K562 (cell line): ENCODE data around the gene NCBP2. TPM values are rescaled to one million over a fixed set of nuclear protein-coding genes. Genes with fewer than 3 reads are reported as not detected.

Experiments
- EP400 ChIP-seq: fragments of 450-650 bp; IDR thresholded peaks from 2 replicates; pipeline ENCODE4 v1.6.1; 2017; ENCODE audit warnings: antibody characterized with exemption, mild to moderate bottlenecking, moderate library complexity
- IFI16 ChIP-seq: fragments of 250-450 bp; sonication (Bioruptor Pico); IDR thresholded peaks from 2 replicates; pipeline ENCODE4 v2.1.2; 2022; ENCODE audit warnings: mild to moderate bottlenecking, inconsistent platforms
- KLF6 ChIP-seq: fragments of 250-450 bp; sonication (Bioruptor Pico); IDR thresholded peaks from 2 replicates; pipeline ENCODE4 v1.4.0; 2020; ENCODE audit warnings: mild to moderate bottlenecking, moderate library complexity, borderline replicate concordance
- MYC ChIP-seq, 2 experiments: fragments of 250-450 bp in 1 of 2; sonication (Bioruptor Pico) in 1 of 2; IDR thresholded peaks; 2 replicates each; pipeline versions ENCODE4 v1.5.1 to v1.6.1; 2012 to 2021; ENCODE audit warnings: low read depth in 2 of 2, borderline replicate concordance in 1 of 2, improper control_type of control experiment in 1 of 2, low read length in 1 of 2, mild to moderate bottlenecking in 1 of 2, moderate library complexity in 1 of 2
- NONO ChIP-seq, 2 experiments: fragments of 200-400 bp in 1 of 2; fragments of 450-650 bp in 1 of 2; formaldehyde crosslinking in 1 of 2; IDR thresholded peaks; 2 replicates each; pipeline ENCODE4 v1.6.1; 2017; ENCODE audit warnings: low read depth in 2 of 2, mild to moderate bottlenecking in 2 of 2, moderate library complexity in 2 of 2, low read length in 1 of 2
- RREB1 ChIP-seq: fragments of 250-450 bp; sonication (Bioruptor Pico); IDR thresholded peaks from 2 replicates; pipeline ENCODE4 v1.4.0; 2020
- SAFB ChIP-seq: fragments of 200-400 bp; formaldehyde crosslinking; IDR thresholded peaks from 2 replicates; pipeline ENCODE4 v1.6.1; 2017; ENCODE audit warnings: low read depth, low read length, borderline replicate concordance
- ZBTB40 ChIP-seq, 2 experiments: fragments of 450-650 bp in 1 of 2; sonication (generic) in 1 of 2; formaldehyde crosslinking in 1 of 2; IDR thresholded peaks; 2 replicates each; pipeline versions ENCODE4 v1.7.1 to v1.9.0; 2016 to 2022; ENCODE audit warnings: inconsistent platforms in 1 of 2, mild to moderate bottlenecking in 1 of 2, missing genetic modification reagents in 1 of 2
- ZNF431 ChIP-seq: sonication (generic); formaldehyde crosslinking; IDR thresholded peaks from 2 replicates; pipeline ENCODE4 v1.8.0; 2022; ENCODE audit warnings: mild to moderate bottlenecking, missing genetic modification reagents
- polyA plus RNA-seq, 8 experiments: library from polyadenylated mRNA; depleted of rRNA in 4 of 8; stranded (reverse) in 5 of 8; unstranded in 3 of 8; fragments of >200 nt; fragmentation: Nextera tagmentation in 2 of 8; fragmentation: Illumina TruSeq in 1 of 8; extraction: Ambion mirVana in 2 of 8; extraction: Trizol in 1 of 8; gene quantifications; 2 replicates each; pipeline versions ENCODE4 v1.2.1 to v1.2.3, GENCODE V29; 2011 to 2014; ENCODE audit warnings: inconsistent platforms in 1 of 8, missing spikeins in 1 of 8
- total RNA-seq, 7 experiments: library from RNA; depleted of rRNA in 6 of 7; stranded (reverse); fragments of >200 nt in 6 of 7; fragmentation: Illumina TruSeq in 2 of 7; extraction: Trizol in 2 of 7; gene quantifications; 2 replicates each; pipeline versions ENCODE4 v1.2.1 to v1.2.3, GENCODE V29; 2011 to 2021; ENCODE audit warnings: low replicate concordance in 1 of 7

NCBP2 gene
- total and polyA plus RNA-seq, 9 of the 15 experiments (the other 6 are each of a cell fraction or from before 2014, with no cell fraction given) = 56.4 to 102 (median 82.3) TPM

DNA sequence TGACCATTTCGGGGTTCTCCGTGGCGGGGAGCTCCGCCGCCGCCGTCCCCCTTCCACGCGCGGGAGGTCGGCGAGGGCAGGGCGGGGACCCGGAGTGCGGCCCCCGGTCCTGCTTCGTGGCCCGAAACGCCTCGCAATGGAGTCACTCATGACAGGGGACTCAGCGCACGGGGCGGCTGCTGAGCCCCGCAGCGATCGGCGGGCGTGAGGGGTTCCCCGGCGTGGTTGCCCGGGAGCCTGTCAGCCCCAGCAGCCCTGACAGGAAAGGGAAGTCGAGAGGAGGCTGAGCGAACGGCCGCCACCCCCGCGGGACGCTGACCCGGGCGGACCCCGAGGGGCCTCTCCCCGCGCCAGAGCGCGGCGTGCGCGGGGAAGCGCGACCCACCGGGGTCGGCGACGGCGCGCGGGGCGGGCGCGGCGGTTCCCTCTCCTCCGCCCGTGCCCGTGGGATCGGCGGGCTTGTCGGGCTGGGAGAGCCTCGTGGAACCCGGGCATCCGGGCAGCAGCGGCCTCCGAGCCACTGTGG is 26.9 kb upstream of the NCBP2 start (continued):
- 0 out of 2 replicates have a peak, but pooled peaks have one; percentile 33 for TF ChIP-seq ZBTB40 (IDR thresholded peaks at IDR 0.05)
- TF ChIP-seq ZBTB40 (CRISPR knock-in tag; IDR thresholded peaks at IDR 0.05) = no peak
- peak; percentile 33; the same call in 1 of the 2 replicates for TF ChIP-seq EP400
- peak; percentile 78; the same call in 1 of the 2 replicates for TF ChIP-seq KLF6
- TF ChIP-seq RREB1 = peak; percentile 91; the same call in 1 of the 2 replicates
- peak; percentile 1; the same call in 1 of the 2 replicates for TF ChIP-seq MYC (IDR thresholded peaks at IDR 0.05; ENCODE audit: low read depth, low read length)
- TF ChIP-seq MYC (CRISPR knock-in tag; IDR thresholded peaks at IDR 0.05; ENCODE audit: borderline replicate concordance, low read depth) = peak; percentile 62; the same call in 1 of the 2 replicates
- 0 out of 2 replicates have a peak, but pooled peaks have one; percentile 33 for TF ChIP-seq IFI16
- TF ChIP-seq ZNF431 = peak; percentile 27; the same call in 1 of the 2 replicates
- TF ChIP-seq NONO (IDR thresholded peaks at IDR 0.05; ENCODE audit: low read depth in 2 of 2, low read length in 1 of 2) = peak in 1 of 2 experiments; percentile 73; a peak in 1 of 4 replicates
- TF ChIP-seq SAFB = peak; percentile 84
